Measurements from ENCODE around the gene STARD5.

STARD5 gene

DNA sequence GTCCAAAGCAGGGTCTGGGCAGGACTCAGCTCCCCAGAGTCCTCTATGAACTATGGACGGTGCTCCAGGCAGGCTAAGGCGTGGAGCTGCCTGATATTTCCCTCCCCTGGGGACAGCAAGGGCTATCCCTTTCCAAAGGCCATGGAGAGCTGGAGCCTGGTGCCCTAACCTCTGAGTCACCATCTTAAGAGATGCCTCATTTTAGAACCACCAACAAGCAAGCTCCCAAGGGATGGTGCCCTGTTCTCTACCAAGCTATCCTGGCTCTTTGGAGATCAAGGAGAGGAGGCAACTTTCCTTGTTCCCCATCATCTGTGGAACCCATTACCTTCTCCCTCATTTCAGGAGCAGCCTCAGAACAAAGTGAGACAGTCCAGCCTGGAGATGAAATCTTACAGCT lies 15.7 kb downstream of the STARD5 start:
- Histone ChIP-seq H3K27me3 (ENCODE audit: control insufficient read depth, insufficient read depth, low read length) (no peaks in the 10 kb centered on the region), H3K9ac (ENCODE audit: low read depth, low read length) (no peak overlapping the region), H3K4me1 (ENCODE audit: control insufficient read depth, insufficient read depth, low read length) (peaks cover 13% of the 10 kb centered on the region), H3K36me3 (ENCODE audit: control insufficient read depth, insufficient read depth, low read length) (peaks cover 5% of the 10 kb centered on the region), H3K4me3 (ENCODE audit: low read depth, low read length) (no peak overlapping the region), H3K9me3 (ENCODE audit: control insufficient read depth, insufficient read depth, low read length) (no peaks in the 10 kb centered on the region)

DNA sequence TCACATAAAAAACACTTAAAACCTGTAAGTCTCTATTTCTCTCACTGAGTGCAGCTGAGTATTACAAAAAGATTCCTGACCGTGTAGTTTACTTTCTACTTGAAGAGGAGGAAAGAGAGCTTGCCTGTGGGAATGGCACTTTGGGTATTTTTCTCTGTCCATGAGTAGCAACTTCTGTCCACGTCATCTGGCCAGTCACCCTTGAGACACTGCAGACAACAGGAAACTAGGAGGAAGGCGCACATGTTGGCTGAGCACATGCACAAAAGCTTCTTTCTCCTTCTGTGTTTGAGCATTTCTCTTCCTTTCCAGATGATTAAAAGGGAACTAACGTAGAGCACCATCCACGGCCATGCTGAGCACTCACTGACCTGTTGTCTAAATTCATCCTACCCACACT lies 19.7 kb downstream of the STARD5 start:
- Histone ChIP-seq H3K36me3 (ENCODE audit: control insufficient read depth, insufficient read depth, low read length) (no peaks in the 10 kb centered on the region), H3K9me3 (ENCODE audit: control insufficient read depth, insufficient read depth, low read length) (no peaks in the 10 kb centered on the region)

DNA sequence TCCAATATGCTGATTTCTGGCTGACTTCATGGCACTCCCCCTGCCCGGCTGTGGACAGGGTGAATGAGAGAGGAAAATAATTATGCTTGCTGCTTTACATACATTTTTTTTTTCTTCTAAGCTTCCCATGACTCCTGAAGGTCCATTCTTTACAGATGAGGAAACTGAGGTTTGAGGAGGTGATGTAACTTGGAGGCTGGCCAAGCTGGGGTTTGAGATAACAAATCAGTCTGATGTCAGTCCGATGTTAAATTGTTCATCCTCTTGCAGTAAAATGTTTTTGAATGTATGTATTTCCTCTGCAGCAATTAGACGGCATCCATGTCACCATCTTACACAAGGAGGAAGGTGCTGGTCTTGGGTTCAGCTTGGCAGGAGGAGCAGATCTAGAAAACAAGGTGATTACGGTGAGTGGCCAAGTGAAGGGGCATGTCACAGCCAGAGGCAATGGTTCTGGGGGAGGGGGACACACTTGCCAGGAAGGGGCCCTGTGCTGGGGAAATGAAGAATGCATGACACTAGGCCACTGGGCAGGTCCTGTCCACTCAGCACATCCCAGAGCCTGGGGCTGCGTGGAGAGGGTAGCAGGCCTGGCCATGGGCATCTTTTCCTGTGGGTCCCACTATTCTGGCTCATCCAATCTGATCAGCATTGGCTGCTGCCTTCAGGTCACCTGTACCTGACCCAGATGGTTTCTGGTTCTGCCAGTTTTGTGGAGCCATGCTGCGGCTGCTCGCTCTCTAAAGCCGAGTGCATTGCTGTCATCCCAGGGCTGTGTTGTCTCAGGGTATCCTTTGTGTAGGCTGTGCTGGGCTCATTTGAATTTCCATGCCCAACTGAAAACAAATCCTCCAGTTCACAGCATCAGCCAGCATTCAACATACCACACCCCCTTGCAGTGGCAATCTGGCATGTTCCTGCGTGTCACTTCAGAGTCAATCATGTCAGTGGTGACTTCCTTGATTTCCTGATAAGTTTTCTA lies 20.4 kb downstream of the STARD5 start:
- Histone ChIP-seq H3K4me3 (ENCODE audit: low read depth, low read length) (no peak overlapping the region), H3K9me3 (ENCODE audit: control insufficient read depth, insufficient read depth, low read length) (no peaks in the 10 kb centered on the region), H3K9ac (ENCODE audit: low read depth, low read length) (no peak overlapping the region), H3K27me3 (ENCODE audit: control insufficient read depth, insufficient read depth, low read length) (no peaks in the 10 kb centered on the region), H3K4me1 (ENCODE audit: control insufficient read depth, insufficient read depth, low read length) (peaks cover 14% of the 10 kb centered on the region), H3K36me3 (ENCODE audit: control insufficient read depth, insufficient read depth, low read length) (no peaks in the 10 kb centered on the region)

More for the DNA sequence above, 19.7 kb downstream of the STARD5 start:
- no peaks in the 10 kb centered on the region for H3K27me3 ChIP-seq (ENCODE audit: control insufficient read depth, insufficient read depth, low read length)
- H3K4me3 ChIP-seq (ENCODE audit: low read depth, low read length), result no peak overlapping the region
- no peak overlapping the region for H3K9ac ChIP-seq (ENCODE audit: low read depth, low read length)
- peaks cover 14% of the 10 kb centered on the region for H3K4me1 ChIP-seq (ENCODE audit: control insufficient read depth, insufficient read depth, low read length)

DNA sequence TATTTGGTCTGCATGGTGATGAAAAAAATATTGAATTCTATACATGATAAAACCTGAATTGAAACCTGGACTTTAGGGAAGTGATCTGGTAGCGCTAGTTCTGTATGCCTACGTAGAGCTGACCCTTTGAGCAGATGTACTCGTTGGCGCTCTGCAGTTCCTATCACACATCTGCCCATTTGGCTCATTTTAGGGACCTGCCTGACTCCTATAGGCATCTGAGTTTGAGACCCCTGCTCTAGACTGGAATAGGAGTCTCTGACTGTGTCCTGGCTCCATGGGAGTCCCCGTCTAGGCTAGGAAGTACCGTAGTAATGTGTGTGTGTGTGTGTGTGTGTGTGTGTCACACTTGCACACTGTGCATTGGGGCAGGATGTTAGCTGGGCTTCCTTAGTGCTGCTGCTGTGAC lies 21.2 kb downstream of the STARD5 start:
- no peaks in the 10 kb centered on the region for H3K27me3 ChIP-seq (ENCODE audit: control insufficient read depth, insufficient read depth, low read length)
- peaks cover 14% of the 10 kb centered on the region for H3K4me1 ChIP-seq (ENCODE audit: control insufficient read depth, insufficient read depth, low read length)
- H3K4me3 ChIP-seq (ENCODE audit: low read depth, low read length), result no peak overlapping the region
- H3K9ac ChIP-seq (ENCODE audit: low read depth, low read length), result no peak overlapping the region
- no peaks in the 10 kb centered on the region for H3K9me3 ChIP-seq (ENCODE audit: control insufficient read depth, insufficient read depth, low read length)
- H3K36me3 ChIP-seq (ENCODE audit: control insufficient read depth, insufficient read depth, low read length), result no peaks in the 10 kb centered on the region

DNA sequence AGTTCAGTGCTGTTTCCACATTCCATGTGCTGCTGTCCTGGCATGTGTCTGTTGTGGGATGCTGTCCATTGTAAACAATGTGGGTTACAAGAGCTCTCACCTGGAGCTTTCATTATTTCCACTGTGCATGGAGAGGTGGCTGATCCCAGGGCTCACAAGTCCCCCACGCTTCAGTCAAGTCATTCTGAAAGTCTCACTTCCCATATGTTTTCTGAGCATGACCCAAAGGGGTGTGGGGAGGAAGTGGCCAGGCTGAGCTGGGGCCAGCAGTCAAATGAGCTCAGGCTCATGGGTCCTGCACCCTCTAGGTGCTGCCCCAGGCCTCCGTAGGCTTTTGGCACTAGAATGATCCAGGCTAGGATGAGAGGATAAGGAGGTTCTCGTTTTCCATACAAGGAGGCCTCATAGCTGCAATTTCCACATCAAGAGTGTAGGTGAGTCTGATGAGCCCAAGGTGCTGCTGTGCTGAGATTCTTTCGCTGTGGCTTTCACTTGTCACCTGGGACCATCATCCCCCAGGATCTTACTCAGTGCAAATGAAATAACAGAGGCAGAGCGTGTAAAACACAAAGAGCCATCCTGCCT lies 22.0 kb downstream of the STARD5 start:
- no peak overlapping the region for H3K9ac ChIP-seq (ENCODE audit: low read depth, low read length)
- no peaks in the 10 kb centered on the region for H3K9me3 ChIP-seq (ENCODE audit: control insufficient read depth, insufficient read depth, low read length)
- H3K4me3 ChIP-seq (ENCODE audit: low read depth, low read length), result no peak overlapping the region
- no peaks in the 10 kb centered on the region for H3K27me3 ChIP-seq (ENCODE audit: control insufficient read depth, insufficient read depth, low read length)
- no peaks in the 10 kb centered on the region for H3K36me3 ChIP-seq (ENCODE audit: control insufficient read depth, insufficient read depth, low read length)
- peaks cover 14% of the 10 kb centered on the region for H3K4me1 ChIP-seq (ENCODE audit: control insufficient read depth, insufficient read depth, low read length)

DNA sequence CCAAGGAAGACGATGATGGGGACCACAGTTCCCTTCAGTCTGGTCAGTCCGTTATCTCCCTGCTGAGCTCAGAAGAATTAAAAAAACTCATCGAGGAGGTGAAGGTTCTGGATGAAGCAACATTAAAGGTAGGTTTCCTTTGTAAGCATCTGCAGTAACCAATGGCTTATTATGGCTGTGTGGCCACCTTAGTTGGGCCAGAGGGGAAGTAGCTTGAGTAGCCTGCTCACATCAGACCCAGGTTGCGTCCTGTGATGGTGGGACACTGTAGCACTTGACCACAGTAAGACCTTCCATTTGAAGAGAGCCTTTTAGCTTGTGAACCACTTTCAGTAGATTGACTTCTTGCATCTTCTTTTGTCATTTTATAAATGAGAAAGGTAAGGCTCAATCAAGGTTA lies 22.6 kb downstream of the STARD5 start:
- Histone ChIP-seq H3K27me3 (ENCODE audit: control insufficient read depth, insufficient read depth, low read length) (no peaks in the 10 kb centered on the region), H3K4me3 (ENCODE audit: low read depth, low read length) (no peak overlapping the region), H3K36me3 (ENCODE audit: control insufficient read depth, insufficient read depth, low read length) (no peaks in the 10 kb centered on the region), H3K9me3 (ENCODE audit: control insufficient read depth, insufficient read depth, low read length) (no peaks in the 10 kb centered on the region), H3K4me1 (ENCODE audit: control insufficient read depth, insufficient read depth, low read length) (peaks cover 14% of the 10 kb centered on the region), H3K9ac (ENCODE audit: low read depth, low read length) (no peak overlapping the region)

DNA sequence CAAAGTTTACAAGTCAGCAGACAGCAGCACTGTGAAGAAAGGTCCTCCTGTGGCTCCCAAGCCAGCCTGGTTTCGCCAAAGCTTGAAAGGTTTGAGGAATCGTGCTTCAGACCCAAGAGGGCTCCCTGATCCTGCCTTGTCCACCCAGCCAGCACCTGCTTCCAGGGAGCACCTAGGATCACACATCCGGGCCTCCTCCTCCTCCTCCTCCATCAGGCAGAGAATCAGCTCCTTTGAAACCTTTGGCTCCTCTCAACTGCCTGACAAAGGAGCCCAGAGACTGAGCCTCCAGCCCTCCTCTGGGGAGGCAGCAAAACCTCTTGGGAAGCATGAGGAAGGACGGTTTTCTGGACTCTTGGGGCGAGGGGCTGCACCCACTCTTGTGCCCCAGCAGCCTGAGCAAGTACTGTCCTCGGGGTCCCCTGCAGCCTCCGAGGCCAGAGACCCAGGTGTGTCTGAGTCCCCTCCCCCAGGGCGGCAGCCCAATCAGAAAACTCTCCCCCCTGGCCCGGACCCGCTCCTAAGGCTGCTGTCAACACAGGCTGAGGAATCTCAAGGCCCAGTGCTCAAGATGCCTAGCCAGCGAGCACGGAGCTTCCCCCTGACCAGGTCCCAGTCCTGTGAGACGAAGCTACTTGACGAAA lies 24.2 kb downstream of the STARD5 start:
- Histone ChIP-seq H3K4me3 (ENCODE audit: low read depth, low read length) (no peak overlapping the region), H3K9ac (ENCODE audit: low read depth, low read length) (no peak overlapping the region), H3K9me3 (ENCODE audit: control insufficient read depth, insufficient read depth, low read length) (no peaks in the 10 kb centered on the region), H3K4me1 (ENCODE audit: control insufficient read depth, insufficient read depth, low read length) (peaks cover 14% of the 10 kb centered on the region), H3K27me3 (ENCODE audit: control insufficient read depth, insufficient read depth, low read length) (no peaks in the 10 kb centered on the region), H3K36me3 (ENCODE audit: control insufficient read depth, insufficient read depth, low read length) (no peaks in the 10 kb centered on the region)

DNA sequence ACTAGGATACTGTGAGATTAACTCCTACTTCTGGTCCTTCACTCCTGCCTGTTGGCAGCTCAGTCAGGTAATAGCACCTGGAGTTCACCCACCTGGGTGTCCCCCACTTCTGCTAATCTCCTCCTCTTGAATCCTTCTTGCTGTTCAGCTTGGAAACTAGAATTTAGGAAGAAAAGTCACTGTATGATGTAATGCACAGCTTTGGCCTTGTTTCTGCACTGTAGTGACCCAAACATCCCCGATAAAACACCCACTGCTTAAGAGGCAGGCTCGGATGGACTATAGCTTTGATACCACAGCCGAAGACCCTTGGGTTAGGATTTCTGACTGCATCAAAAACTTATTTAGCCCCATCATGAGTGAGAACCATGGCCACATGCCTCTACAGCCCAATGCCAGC lies 24.8 kb downstream of the STARD5 start:
- Histone ChIP-seq H3K9ac (ENCODE audit: low read depth, low read length) (no peak overlapping the region), H3K9me3 (ENCODE audit: control insufficient read depth, insufficient read depth, low read length) (no peaks in the 10 kb centered on the region), H3K4me1 (ENCODE audit: control insufficient read depth, insufficient read depth, low read length) (peaks cover 9% of the 10 kb centered on the region), H3K27me3 (ENCODE audit: control insufficient read depth, insufficient read depth, low read length) (no peaks in the 10 kb centered on the region), H3K4me3 (ENCODE audit: low read depth, low read length) (no peak overlapping the region), H3K36me3 (ENCODE audit: control insufficient read depth, insufficient read depth, low read length) (no peaks in the 10 kb centered on the region)

DNA sequence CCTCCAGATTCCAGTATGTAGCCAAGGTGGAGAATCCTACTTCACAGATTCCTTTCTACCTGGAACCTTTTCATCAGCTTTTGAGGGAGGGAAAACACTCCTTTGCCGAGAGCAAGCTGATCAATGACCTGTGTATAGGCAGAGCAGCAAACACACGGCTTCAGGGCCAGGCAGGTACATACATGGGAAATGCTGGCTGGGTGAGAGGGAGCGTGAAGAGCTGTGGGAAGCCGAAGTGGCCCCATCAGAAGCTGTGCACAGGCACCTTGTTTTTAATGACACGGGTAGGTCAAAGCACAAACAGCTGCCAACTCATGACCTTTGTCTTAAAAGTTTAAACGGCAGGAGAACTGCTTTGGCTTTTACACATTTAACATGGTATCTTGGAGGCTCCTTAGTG lies 25.3 kb downstream of the STARD5 start:
- no peak overlapping the region for H3K9ac ChIP-seq (ENCODE audit: low read depth, low read length)
- H3K9me3 ChIP-seq (ENCODE audit: control insufficient read depth, insufficient read depth, low read length), result no peaks in the 10 kb centered on the region
- no peaks in the 10 kb centered on the region for H3K36me3 ChIP-seq (ENCODE audit: control insufficient read depth, insufficient read depth, low read length)
- H3K4me1 ChIP-seq (ENCODE audit: control insufficient read depth, insufficient read depth, low read length), result peaks cover 4% of the 10 kb centered on the region
- no peak overlapping the region for H3K4me3 ChIP-seq (ENCODE audit: low read depth, low read length)
- no peaks in the 10 kb centered on the region for H3K27me3 ChIP-seq (ENCODE audit: control insufficient read depth, insufficient read depth, low read length)

DNA sequence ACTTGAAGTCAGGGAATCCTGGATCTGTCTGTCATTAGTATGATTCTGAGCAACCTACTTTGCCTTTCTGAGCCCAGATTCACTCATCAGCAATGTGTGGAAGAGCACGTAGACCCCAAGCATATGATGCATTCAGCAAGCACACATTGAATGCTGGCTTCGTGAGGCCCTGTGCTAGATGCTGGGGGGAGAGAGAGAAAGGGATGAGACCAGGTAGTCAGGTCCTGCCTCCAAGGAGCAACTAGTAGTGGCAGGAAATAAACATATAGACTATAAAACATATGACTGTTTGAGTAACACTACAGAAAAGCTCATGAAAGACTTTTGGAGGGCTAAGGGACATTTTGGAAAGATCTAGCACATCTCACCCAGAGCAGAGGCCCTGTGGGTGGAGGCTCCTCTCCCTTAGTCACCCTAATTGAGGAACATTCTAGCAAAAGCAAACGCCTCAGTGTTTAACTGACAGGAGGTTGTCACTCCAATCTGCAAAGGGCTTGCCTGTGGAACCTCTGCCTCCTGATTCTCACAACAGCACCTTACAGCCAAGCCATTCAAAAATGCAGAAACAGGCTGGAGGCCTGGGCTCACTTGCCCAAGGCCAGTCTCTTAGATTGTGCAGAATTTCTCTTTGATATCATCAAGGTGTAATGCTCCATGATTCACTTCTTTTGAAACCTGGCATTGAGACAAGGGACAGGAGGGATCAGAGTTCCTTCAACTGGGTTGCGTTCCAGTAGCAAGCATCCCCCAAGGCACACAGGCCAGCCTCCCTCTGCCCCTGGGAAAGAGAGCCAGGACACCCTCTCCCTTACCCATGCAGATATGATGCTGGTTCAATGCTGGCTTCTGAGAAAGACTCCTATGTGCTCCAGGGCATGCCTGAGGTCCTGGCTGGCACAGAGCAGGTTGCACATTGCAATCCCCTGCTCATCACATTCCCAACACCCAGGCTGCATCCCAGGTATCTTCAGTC lies 26.1 kb downstream of the STARD5 start:
- Histone ChIP-seq H3K4me3 (ENCODE audit: low read depth, low read length) (no peak overlapping the region), H3K27me3 (ENCODE audit: control insufficient read depth, insufficient read depth, low read length) (no peaks in the 10 kb centered on the region), H3K9me3 (ENCODE audit: control insufficient read depth, insufficient read depth, low read length) (no peaks in the 10 kb centered on the region), H3K36me3 (ENCODE audit: control insufficient read depth, insufficient read depth, low read length) (no peaks in the 10 kb centered on the region), H3K4me1 (ENCODE audit: control insufficient read depth, insufficient read depth, low read length) (no peaks in the 10 kb centered on the region), H3K9ac (ENCODE audit: low read depth, low read length) (no peak overlapping the region)

DNA sequence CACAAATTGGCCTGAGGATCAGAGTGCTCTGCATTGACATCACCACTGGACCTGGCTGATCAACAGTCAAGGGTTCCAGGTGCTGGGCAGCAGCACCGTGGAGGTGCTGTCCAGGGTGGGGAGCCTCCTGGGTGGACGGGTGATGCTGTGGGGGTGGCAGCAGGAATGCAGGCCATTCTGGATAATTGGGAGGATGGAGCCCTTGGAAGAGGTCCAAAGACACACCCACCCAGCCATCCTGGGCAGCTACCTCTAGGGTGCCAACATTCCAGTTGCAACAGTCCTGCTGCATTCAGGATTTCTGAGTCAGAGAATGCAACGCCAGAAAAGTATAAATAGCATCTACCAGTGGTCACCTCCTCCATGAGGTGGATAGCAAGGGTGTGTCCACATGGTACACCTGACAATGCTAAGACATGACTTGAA lies 26.8 kb downstream of the STARD5 start:
- no peak overlapping the region for H3K9ac ChIP-seq (ENCODE audit: low read depth, low read length)

More for the DNA sequence above, 26.8 kb downstream of the STARD5 start:
- H3K4me1 ChIP-seq (ENCODE audit: control insufficient read depth, insufficient read depth, low read length), result no peaks in the 10 kb centered on the region
- no peaks in the 10 kb centered on the region for H3K9me3 ChIP-seq (ENCODE audit: control insufficient read depth, insufficient read depth, low read length)
- no peaks in the 10 kb centered on the region for H3K27me3 ChIP-seq (ENCODE audit: control insufficient read depth, insufficient read depth, low read length)
- no peak overlapping the region for H3K4me3 ChIP-seq (ENCODE audit: low read depth, low read length)
- no peaks in the 10 kb centered on the region for H3K36me3 ChIP-seq (ENCODE audit: control insufficient read depth, insufficient read depth, low read length)
